ENCODE results near the gene FSIP1.

The FSIP1 gene

DNA sequence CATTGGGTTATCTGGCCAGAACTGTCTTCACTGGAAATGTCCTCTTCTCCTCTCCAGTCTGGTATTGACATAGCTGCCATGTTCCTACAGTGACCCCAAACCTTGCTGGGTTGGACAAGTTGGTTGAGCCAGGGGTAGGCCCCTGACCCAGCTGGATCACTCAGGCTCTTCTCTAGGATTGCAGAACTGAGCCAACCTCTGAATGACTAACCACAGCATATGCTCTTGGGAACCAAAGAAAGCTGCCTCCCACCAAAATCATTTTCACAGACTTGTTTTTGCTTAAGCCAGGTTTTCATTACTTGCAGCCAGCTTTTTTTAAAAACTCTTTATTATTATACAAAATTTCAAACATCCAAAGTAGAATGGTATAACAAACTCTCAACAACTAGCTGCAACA, 41.4 kb downstream of the FSIP1 start:
- H3K9ac ChIP-seq (ENCODE audit: low read length in 2 of 2) = no peak overlapping the region
- H3K27me3 ChIP-seq (ENCODE audit: control insufficient read depth in 1 of 2, insufficient read depth in 2 of 2, low read length in 2 of 2) = no peaks in the 10 kb centered on the region
- no peaks in the 10 kb centered on the region for H3K9me3 ChIP-seq (ENCODE audit: control insufficient read depth in 2 of 2, low read length in 2 of 2)
- H3K4me3 ChIP-seq (ENCODE audit: low read length in 2 of 2) = no peak overlapping the region
- H3K27ac ChIP-seq (ENCODE audit: low read length) = no peak overlapping the region
- no peaks in the 10 kb centered on the region for H3K36me3 ChIP-seq (ENCODE audit: control insufficient read depth in 2 of 2, insufficient read depth in 2 of 2, low read length in 2 of 2)
- no peaks in the 10 kb centered on the region for H3K4me1 ChIP-seq (ENCODE audit: control insufficient read depth, insufficient read depth, low read length)

GRCh38 chr15:39738998-39739397, 43.6 kb downstream of the FSIP1 start:
- Histone ChIP-seq H3K27ac (ENCODE audit: low read length) (no peak overlapping the region), H3K9me3 (ENCODE audit: control insufficient read depth in 2 of 2, low read length in 2 of 2) (no peaks in the 10 kb centered on the region), H3K4me1 (ENCODE audit: control insufficient read depth, insufficient read depth, low read length) (no peaks in the 10 kb centered on the region), H3K9ac (ENCODE audit: low read length in 2 of 2) (no peak overlapping the region), H3K36me3 (ENCODE audit: control insufficient read depth in 2 of 2, insufficient read depth in 2 of 2, low read length in 2 of 2) (no peaks in the 10 kb centered on the region), H3K27me3 (ENCODE audit: control insufficient read depth in 1 of 2, insufficient read depth in 2 of 2, low read length in 2 of 2) (no peaks in the 10 kb centered on the region), H3K4me3 (ENCODE audit: low read length in 2 of 2) (no peak overlapping the region)

DNA sequence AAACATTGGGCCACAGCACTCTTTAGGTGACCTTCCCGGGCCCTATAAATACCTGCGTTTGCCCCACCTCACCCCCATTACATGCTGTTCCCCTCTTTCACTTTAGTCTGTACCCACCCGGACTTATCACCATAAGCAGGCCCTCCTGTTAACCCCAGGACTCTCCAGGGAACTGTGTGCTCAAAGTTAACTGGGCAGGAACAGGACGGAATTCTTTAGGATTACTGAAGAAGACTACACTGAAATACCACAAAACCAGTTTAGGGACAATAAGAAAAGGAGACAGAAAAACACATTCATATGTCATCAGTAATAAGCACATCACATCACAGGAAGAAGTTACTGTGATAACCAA, 45.5 kb downstream of the FSIP1 start:
- Histone ChIP-seq H3K27me3 (ENCODE audit: control insufficient read depth in 1 of 2, insufficient read depth in 2 of 2, low read length in 2 of 2) (no peaks in the 10 kb centered on the region), H3K27ac (ENCODE audit: low read length) (no peak overlapping the region), H3K9ac (ENCODE audit: low read length in 2 of 2) (no peak overlapping the region), H3K36me3 (ENCODE audit: control insufficient read depth in 2 of 2, insufficient read depth in 2 of 2, low read length in 2 of 2) (no peaks in the 10 kb centered on the region), H3K4me1 (ENCODE audit: control insufficient read depth, insufficient read depth, low read length) (no peaks in the 10 kb centered on the region), H3K4me3 (ENCODE audit: low read length in 2 of 2) (no peak overlapping the region), H3K9me3 (ENCODE audit: control insufficient read depth in 2 of 2, low read length in 2 of 2) (no peaks in the 10 kb centered on the region)

- Histone ChIP-seq H3K27ac (ENCODE audit: low read length) (no peak overlapping the region), H3K9me3 (ENCODE audit: control insufficient read depth in 2 of 2, low read length in 2 of 2) (no peaks in the 10 kb centered on the region), H3K36me3 (ENCODE audit: control insufficient read depth in 2 of 2, insufficient read depth in 2 of 2, low read length in 2 of 2) (no peaks in the 10 kb centered on the region), H3K27me3 (ENCODE audit: control insufficient read depth in 1 of 2, insufficient read depth in 2 of 2, low read length in 2 of 2) (no peaks in the 10 kb centered on the region), H3K9ac (ENCODE audit: low read length in 2 of 2) (no peak overlapping the region), H3K4me1 (ENCODE audit: control insufficient read depth, insufficient read depth, low read length) (no peaks in the 10 kb centered on the region), H3K4me3 (ENCODE audit: low read length in 2 of 2) (no peak overlapping the region)
These were observed 46.0 kb downstream of the FSIP1 start for GRCh38 chr15:39736412-39737195.

- Histone ChIP-seq H3K9me3 (ENCODE audit: control insufficient read depth in 2 of 2, low read length in 2 of 2) (no peaks in the 10 kb centered on the region), H3K27ac (ENCODE audit: low read length) (no peak overlapping the region), H3K27me3 (ENCODE audit: control insufficient read depth in 1 of 2, insufficient read depth in 2 of 2, low read length in 2 of 2) (no peaks in the 10 kb centered on the region), H3K9ac (ENCODE audit: low read length in 2 of 2) (no peak overlapping the region), H3K4me3 (ENCODE audit: low read length in 2 of 2) (no peak overlapping the region), H3K36me3 (ENCODE audit: control insufficient read depth in 2 of 2, insufficient read depth in 2 of 2, low read length in 2 of 2) (no peaks in the 10 kb centered on the region), H3K4me1 (ENCODE audit: control insufficient read depth, insufficient read depth, low read length) (no peaks in the 10 kb centered on the region)
These were observed 47.4 kb downstream of the FSIP1 start for GRCh38 chr15:39735120-39735717.

- no peaks in the 10 kb centered on the region for H3K27me3 ChIP-seq (ENCODE audit: control insufficient read depth in 1 of 2, insufficient read depth in 2 of 2, low read length in 2 of 2)
- no peak overlapping the region for H3K27ac ChIP-seq (ENCODE audit: low read length)
- H3K9me3 ChIP-seq (ENCODE audit: control insufficient read depth in 2 of 2, low read length in 2 of 2) = no peaks in the 10 kb centered on the region
- no peaks in the 10 kb centered on the region for H3K4me1 ChIP-seq (ENCODE audit: control insufficient read depth, insufficient read depth, low read length)
- H3K9ac ChIP-seq (ENCODE audit: low read length in 2 of 2) = no peak overlapping the region
- no peak overlapping the region for H3K4me3 ChIP-seq (ENCODE audit: low read length in 2 of 2)
- no peaks in the 10 kb centered on the region for H3K36me3 ChIP-seq (ENCODE audit: control insufficient read depth in 2 of 2, insufficient read depth in 2 of 2, low read length in 2 of 2)
These were observed 51.4 kb downstream of the FSIP1 start for GRCh38 chr15:39731266-39731665.

- Histone ChIP-seq H3K27ac (ENCODE audit: low read length) (no peak overlapping the region), H3K4me1 (ENCODE audit: control insufficient read depth, insufficient read depth, low read length) (no peaks in the 10 kb centered on the region), H3K9ac (ENCODE audit: low read length in 2 of 2) (no peak overlapping the region), H3K27me3 (ENCODE audit: control insufficient read depth in 1 of 2, insufficient read depth in 2 of 2, low read length in 2 of 2) (no peaks in the 10 kb centered on the region), H3K36me3 (ENCODE audit: control insufficient read depth in 2 of 2, insufficient read depth in 2 of 2, low read length in 2 of 2) (no peaks in the 10 kb centered on the region), H3K9me3 (ENCODE audit: control insufficient read depth in 2 of 2, low read length in 2 of 2) (no peaks in the 10 kb centered on the region), H3K4me3 (ENCODE audit: low read length in 2 of 2) (no peak overlapping the region)
These were observed 52.1 kb downstream of the FSIP1 start for GRCh38 chr15:39730552-39730951.

GRCh38 chr15:39729500-39729899, 53.1 kb downstream of the FSIP1 start:
- Histone ChIP-seq H3K27ac (ENCODE audit: low read length) (no peak overlapping the region), H3K4me1 (ENCODE audit: control insufficient read depth, insufficient read depth, low read length) (no peaks in the 10 kb centered on the region), H3K9ac (ENCODE audit: low read length in 2 of 2) (no peak overlapping the region), H3K27me3 (ENCODE audit: control insufficient read depth in 1 of 2, insufficient read depth in 2 of 2, low read length in 2 of 2) (no peaks in the 10 kb centered on the region), H3K36me3 (ENCODE audit: control insufficient read depth in 2 of 2, insufficient read depth in 2 of 2, low read length in 2 of 2) (no peaks in the 10 kb centered on the region), H3K9me3 (ENCODE audit: control insufficient read depth in 2 of 2, low read length in 2 of 2) (no peaks in the 10 kb centered on the region), H3K4me3 (ENCODE audit: low read length in 2 of 2) (no peak overlapping the region)

DNA sequence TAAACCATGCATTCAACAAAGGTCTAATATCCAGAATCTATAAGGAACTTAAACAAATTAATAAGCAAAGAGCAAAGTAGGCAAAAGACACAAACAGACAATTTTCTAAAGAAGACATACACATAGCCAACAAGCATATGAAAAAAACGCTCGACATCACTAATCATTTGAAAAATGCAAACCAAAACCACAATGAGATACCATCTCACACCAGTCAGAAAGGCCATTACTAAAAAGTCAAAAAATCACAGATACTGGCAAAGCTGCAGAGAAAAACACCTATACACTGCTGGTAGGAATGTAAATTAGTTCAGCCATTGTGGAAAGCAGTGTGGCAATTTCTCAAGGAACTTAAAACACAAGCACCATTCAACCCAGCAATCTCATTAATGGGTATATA, 53.8 kb downstream of the FSIP1 start:
- no peak overlapping the region for H3K27ac ChIP-seq (ENCODE audit: low read length)

GRCh38 chr15:39721893-39722292, 60.7 kb downstream of the FSIP1 start:
- Histone ChIP-seq H3K27me3 (ENCODE audit: control insufficient read depth in 1 of 2, insufficient read depth in 2 of 2, low read length in 2 of 2) (no peaks in the 10 kb centered on the region), H3K36me3 (ENCODE audit: control insufficient read depth in 2 of 2, insufficient read depth in 2 of 2, low read length in 2 of 2) (no peaks in the 10 kb centered on the region), H3K27ac (ENCODE audit: low read length) (no peak overlapping the region), H3K9me3 (ENCODE audit: control insufficient read depth in 2 of 2, low read length in 2 of 2) (no peaks in the 10 kb centered on the region), H3K4me3 (ENCODE audit: low read length in 2 of 2) (no peak overlapping the region), H3K4me1 (ENCODE audit: control insufficient read depth, insufficient read depth, low read length) (no peaks in the 10 kb centered on the region), H3K9ac (ENCODE audit: low read length in 2 of 2) (no peak overlapping the region)

More for the DNA sequence above, 53.8 kb downstream of the FSIP1 start:
- no peak overlapping the region for H3K4me3 ChIP-seq (ENCODE audit: low read length in 2 of 2)
- no peaks in the 10 kb centered on the region for H3K9me3 ChIP-seq (ENCODE audit: control insufficient read depth in 2 of 2, low read length in 2 of 2)
- no peaks in the 10 kb centered on the region for H3K36me3 ChIP-seq (ENCODE audit: control insufficient read depth in 2 of 2, insufficient read depth in 2 of 2, low read length in 2 of 2)
- H3K27me3 ChIP-seq (ENCODE audit: control insufficient read depth in 1 of 2, insufficient read depth in 2 of 2, low read length in 2 of 2) = no peaks in the 10 kb centered on the region
- no peaks in the 10 kb centered on the region for H3K4me1 ChIP-seq (ENCODE audit: control insufficient read depth, insufficient read depth, low read length)
- no peak overlapping the region for H3K9ac ChIP-seq (ENCODE audit: low read length in 2 of 2)

All from stomach smooth muscle (tissue), 2 donors.